Suprapubic skin (tissue), 4 donors: Measurements from ENCODE around the gene LRBA.

Experiments used
- POLR2A ChIP-seq, 2 donors: fragments of 450-650 bp; IDR thresholded peaks; one replicate each; pipeline ENCODE4 v1.6.1; 2017; ENCODE audit warnings: antibody characterized with exemption in 2 of 2, mild to moderate bottlenecking in 2 of 2, moderate library complexity in 2 of 2
- POLR2AphosphoS5 ChIP-seq, 3 donors: sonication (generic); formaldehyde crosslinking; IDR thresholded peaks; one replicate each; pipeline ENCODE4 v1.6.1; 2017; ENCODE audit warnings: antibody characterized with exemption in 3 of 3
- TF ChIP-seq, protein P1 (sequence below), 2 donors: fragments of 200-600 bp in 1 of 2; fragments of 450-650 bp in 1 of 2; sonication (generic) in 1 of 2; IDR thresholded peaks; one replicate each; pipeline ENCODE4 v1.5.1; 2016 to 2019; ENCODE audit warnings: antibody characterized with exemption in 2 of 2, mild to moderate bottlenecking in 1 of 2, moderate library complexity in 1 of 2

DNA sequence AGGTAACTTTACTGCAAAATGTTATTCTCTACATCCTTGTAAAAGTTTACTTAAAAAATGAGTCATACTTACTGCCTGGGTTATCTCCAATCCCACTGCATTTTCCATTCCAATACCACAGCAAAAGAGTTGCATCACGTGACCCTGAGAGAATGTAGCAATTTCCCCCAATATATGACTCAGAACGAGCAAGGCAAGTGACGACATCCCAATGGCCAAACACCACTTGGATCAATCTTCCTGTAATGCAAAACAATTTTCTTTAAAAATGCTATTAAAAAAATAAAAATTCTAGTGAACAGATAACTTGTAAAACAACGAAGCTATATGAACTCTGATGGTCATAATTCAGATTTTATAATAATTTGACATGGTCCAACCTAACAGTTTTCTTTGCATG lies 712.5 kb downstream of the LRBA start:
- TF ChIP-seq, protein P1, sequence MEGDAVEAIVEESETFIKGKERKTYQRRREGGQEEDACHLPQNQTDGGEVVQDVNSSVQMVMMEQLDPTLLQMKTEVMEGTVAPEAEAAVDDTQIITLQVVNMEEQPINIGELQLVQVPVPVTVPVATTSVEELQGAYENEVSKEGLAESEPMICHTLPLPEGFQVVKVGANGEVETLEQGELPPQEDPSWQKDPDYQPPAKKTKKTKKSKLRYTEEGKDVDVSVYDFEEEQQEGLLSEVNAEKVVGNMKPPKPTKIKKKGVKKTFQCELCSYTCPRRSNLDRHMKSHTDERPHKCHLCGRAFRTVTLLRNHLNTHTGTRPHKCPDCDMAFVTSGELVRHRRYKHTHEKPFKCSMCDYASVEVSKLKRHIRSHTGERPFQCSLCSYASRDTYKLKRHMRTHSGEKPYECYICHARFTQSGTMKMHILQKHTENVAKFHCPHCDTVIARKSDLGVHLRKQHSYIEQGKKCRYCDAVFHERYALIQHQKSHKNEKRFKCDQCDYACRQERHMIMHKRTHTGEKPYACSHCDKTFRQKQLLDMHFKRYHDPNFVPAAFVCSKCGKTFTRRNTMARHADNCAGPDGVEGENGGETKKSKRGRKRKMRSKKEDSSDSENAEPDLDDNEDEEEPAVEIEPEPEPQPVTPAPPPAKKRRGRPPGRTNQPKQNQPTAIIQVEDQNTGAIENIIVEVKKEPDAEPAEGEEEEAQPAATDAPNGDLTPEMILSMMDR (IDR thresholded peaks at IDR 0.05), result no peak
- TF ChIP-seq POLR2A (IDR thresholded peaks at IDR 0.05) (no peak), POLR2AphosphoS5 (IDR thresholded peaks at IDR 0.05) (no peak)
